Hepatocyte (in vitro differentiated cells): ENCODE measurements around the gene MPZL1. TPM values are rescaled to one million over a fixed set of nuclear protein-coding genes. Genes with fewer than 3 reads are reported as not detected.
A peak's percentile ranks its signal among the peaks of the same experiment; 100 is the strongest.
"Not testable (repeated sequence)": the region's sequence is repeated elsewhere in the genome, so short reads cannot be mapped to it uniquely, and the experiment has no call there.

Experiments
- DNase-seq: peaks from one replicate; pipeline ENCODE4 v3.0.0-alpha.2; 2016; ENCODE audit warnings: low spot score
- H2AFZ ChIP-seq: fragments of 200-600 bp; sonication (generic); 2 replicates; pipeline ENCODE4 v1.6.0; 2016; ENCODE audit warnings: antibody characterized with exemption, mild to moderate bottlenecking
- H3K27ac ChIP-seq: fragments of 200-600 bp; sonication (generic); 2 replicates; pipeline ENCODE4 v1.5.1; 2016; ENCODE audit warnings: mild to moderate bottlenecking
- H3K27me3 ChIP-seq: fragments of 200-600 bp; sonication (generic); 2 replicates; pipeline ENCODE4 v1.6.1; 2016
- H3K36me3 ChIP-seq: fragments of 200-600 bp; sonication (generic); replicated peaks from 2 replicates; pipeline ENCODE4 v1.5.1; 2016; ENCODE audit warnings: low read depth; ENCODE audit not compliant: insufficient read depth
- H3K4me1 ChIP-seq: fragments of 200-600 bp; sonication (generic); 2 replicates; pipeline ENCODE4 v1.5.1; 2016; ENCODE audit warnings: mild to moderate bottlenecking, moderate library complexity; ENCODE audit not compliant: insufficient read depth
- H3K4me2 ChIP-seq: fragments of 200-600 bp; sonication (generic); 2 replicates; pipeline ENCODE4 v1.6.0; 2016
- H3K4me3 ChIP-seq: fragments of 200-600 bp; sonication (generic); 2 replicates; pipeline ENCODE4 v1.5.1; 2016; ENCODE audit warnings: mild to moderate bottlenecking
- H3K79me2 ChIP-seq: fragments of 200-600 bp; sonication (generic); 2 replicates; pipeline ENCODE4 v1.6.0; 2017; ENCODE audit warnings: mild to moderate bottlenecking
- H3K9me2 ChIP-seq: fragments of 200-600 bp; sonication (generic); replicated peaks from 2 replicates; pipeline ENCODE4 v1.6.0; 2017; ENCODE audit warnings: mild to moderate bottlenecking; ENCODE audit not compliant: insufficient read depth
- H3K9me3 ChIP-seq: fragments of 200-600 bp; sonication (generic); 2 replicates; pipeline ENCODE4 v1.5.1; 2016; ENCODE audit warnings: low read depth, mild to moderate bottlenecking
- H4K20me1 ChIP-seq: fragments of 200-600 bp; sonication (generic); 2 replicates; pipeline ENCODE4 v1.6.0; 2016; ENCODE audit warnings: mild to moderate bottlenecking; ENCODE audit not compliant: insufficient read depth, poor library complexity, severe bottlenecking
- EZH2 ChIP-seq: fragments of 200-600 bp; sonication (generic); IDR thresholded peaks from 2 replicates; pipeline ENCODE4 v1.6.1; 2016; ENCODE audit warnings: antibody characterized with exemption, mild to moderate bottlenecking, borderline replicate concordance
- EZH2phosphoT487 ChIP-seq: fragments of 200-600 bp; sonication (generic); IDR thresholded peaks from one replicate; pipeline ENCODE4 v1.6.1; 2018; ENCODE audit warnings: antibody characterized with exemption, mild to moderate bottlenecking, low read depth, moderate library complexity; ENCODE audit not compliant: unreplicated experiment, severe bottlenecking
- WGBS: methylation state at CpG from one replicate; pipeline ENCODE4 v1.1.6; 2016; ENCODE audit warnings: low lambda C conversion rate; ENCODE audit errors: missing lambda C conversion rate; 5-methylcytosine and 5-hydroxymethylcytosine counted together
- polyA plus RNA-seq: library from polyadenylated mRNA; unstranded; fragments of >200 nt; fragmentation: Nextera tagmentation; extraction: Ambion mirVana; gene quantifications from 2 replicates; pipeline ENCODE4 v1.2.1, GENCODE V29; 2016
- total RNA-seq: library from RNA; depleted of rRNA; stranded (reverse); fragments of >200 nt; gene quantifications from 2 replicates; pipeline ENCODE4 v1.2.3, GENCODE V29; 2014
- TF ChIP-seq, protein P1 (sequence below): fragments of 200-600 bp; sonication (generic); IDR thresholded peaks from 2 replicates; pipeline ENCODE4 v1.5.1; 2016; ENCODE audit warnings: antibody characterized with exemption, mild to moderate bottlenecking; ENCODE audit not compliant: poor library complexity

Gene MPZL1
- total and polyA plus RNA-seq, 2 experiments from 2014 or later: 176 to 245 TPM

DNA sequence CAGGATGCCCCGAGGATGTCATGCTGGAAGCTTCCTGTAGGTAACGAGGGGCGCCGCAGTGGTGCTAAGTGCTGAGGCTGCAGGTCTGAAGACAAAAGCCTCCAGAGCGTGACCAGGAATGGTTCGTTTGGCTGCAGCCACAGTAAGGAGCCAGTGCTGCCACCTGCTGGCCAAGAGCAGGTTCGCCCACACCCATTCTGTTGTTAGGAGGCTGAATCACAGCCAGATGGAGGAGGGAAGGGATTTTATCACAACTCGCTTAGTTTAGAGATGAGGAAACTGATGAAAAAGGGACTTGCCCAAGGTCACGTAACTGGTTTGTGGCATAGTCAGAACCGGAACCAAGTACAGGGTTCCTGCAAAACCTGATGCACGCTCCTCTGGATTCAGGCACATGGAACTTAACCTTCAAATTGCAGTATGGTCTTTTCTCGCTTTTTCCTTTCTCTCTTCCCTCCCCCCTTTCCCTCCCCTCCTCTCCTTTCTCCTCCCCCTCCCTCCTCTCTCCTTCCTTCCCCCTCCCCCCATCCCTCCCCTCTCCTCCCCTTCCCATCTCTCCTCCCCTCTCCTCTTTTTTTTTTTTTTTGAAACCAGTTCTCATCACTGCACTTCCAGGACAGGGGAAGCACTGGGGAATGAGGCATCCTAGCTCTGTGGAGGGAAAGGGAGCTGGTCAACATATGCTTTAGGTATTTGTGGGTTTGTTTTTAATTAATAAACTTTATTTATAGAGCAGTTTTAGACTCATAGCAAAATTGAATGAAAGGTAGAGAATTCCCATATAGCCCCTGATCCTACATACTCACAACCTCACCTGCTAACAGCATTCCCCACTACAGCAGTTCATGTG, 81.8 kb downstream of the MPZL1 start:
- H3K36me3 ChIP-seq: no peaks in the 10 kb centered on the region
- no peaks in the 10 kb centered on the region for H3K27me3 ChIP-seq
- no peaks in the 10 kb centered on the region for H4K20me1 ChIP-seq
- no peak overlapping the region for H3K27ac ChIP-seq
- TF ChIP-seq EZH2: no peak
- TF ChIP-seq, protein P1, sequence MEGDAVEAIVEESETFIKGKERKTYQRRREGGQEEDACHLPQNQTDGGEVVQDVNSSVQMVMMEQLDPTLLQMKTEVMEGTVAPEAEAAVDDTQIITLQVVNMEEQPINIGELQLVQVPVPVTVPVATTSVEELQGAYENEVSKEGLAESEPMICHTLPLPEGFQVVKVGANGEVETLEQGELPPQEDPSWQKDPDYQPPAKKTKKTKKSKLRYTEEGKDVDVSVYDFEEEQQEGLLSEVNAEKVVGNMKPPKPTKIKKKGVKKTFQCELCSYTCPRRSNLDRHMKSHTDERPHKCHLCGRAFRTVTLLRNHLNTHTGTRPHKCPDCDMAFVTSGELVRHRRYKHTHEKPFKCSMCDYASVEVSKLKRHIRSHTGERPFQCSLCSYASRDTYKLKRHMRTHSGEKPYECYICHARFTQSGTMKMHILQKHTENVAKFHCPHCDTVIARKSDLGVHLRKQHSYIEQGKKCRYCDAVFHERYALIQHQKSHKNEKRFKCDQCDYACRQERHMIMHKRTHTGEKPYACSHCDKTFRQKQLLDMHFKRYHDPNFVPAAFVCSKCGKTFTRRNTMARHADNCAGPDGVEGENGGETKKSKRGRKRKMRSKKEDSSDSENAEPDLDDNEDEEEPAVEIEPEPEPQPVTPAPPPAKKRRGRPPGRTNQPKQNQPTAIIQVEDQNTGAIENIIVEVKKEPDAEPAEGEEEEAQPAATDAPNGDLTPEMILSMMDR: peak; percentile 89
- no peak overlapping the region for H2AFZ ChIP-seq
- H3K4me1 ChIP-seq: peaks cover 31% of the 10 kb centered on the region
- no peaks in the 10 kb centered on the region for H3K9me3 ChIP-seq
- H3K4me3 ChIP-seq: no peak overlapping the region
- peak; percentile 93 for DNase-seq
- H3K4me2 ChIP-seq: no peak overlapping the region
- no peaks in the 10 kb centered on the region for H3K9me2 ChIP-seq
- WGBS: 33% methylated on average over 11 of the region's 12 CpGs
- no peaks in the 10 kb centered on the region for H3K79me2 ChIP-seq

DNA sequence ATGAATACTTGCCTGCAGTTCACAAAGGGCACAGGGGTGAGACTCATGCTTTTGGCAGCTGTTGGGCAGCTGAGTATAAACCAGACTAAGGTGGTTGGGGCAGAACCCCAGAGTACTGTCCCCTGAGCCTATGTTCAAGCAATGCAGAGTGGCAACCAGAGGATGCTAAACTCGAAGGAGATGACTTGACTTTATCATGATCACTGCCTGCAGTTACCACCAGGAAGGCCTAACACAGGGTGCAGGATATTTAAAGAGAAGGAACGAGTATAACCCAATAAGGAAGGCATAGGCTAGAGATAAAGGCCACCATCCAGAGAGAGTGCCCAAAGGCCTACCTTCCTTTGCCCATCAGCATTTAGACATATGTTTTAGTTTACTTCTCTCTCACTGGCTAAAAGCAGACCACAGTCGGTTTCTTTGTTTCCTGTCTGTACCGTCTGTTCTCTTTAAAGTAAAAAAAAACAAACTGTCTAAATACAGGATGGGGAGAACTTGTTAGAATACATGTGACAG, 83.3 kb downstream of the MPZL1 start:
- Histone ChIP-seq H3K4me3 (no peak overlapping the region), H3K4me2 (no peak overlapping the region), H3K36me3 (no peaks in the 10 kb centered on the region), H2AFZ (no peak overlapping the region), H3K27me3 (no peaks in the 10 kb centered on the region), H3K27ac (peak overlapping the region; percentile 52), H3K9me2 (no peaks in the 10 kb centered on the region), H3K4me1 (peaks cover 18% of the 10 kb centered on the region), H3K79me2 (no peaks in the 10 kb centered on the region), H4K20me1 (no peaks in the 10 kb centered on the region), H3K9me3 (no peaks in the 10 kb centered on the region)
- DNase-seq: no peak
- TF ChIP-seq, protein P1: no peak
- TF ChIP-seq EZH2phosphoT487 (no peak), EZH2 (no peak)
- WGBS: 56% methylated on average over 4 of the region's 4 CpGs

DNA sequence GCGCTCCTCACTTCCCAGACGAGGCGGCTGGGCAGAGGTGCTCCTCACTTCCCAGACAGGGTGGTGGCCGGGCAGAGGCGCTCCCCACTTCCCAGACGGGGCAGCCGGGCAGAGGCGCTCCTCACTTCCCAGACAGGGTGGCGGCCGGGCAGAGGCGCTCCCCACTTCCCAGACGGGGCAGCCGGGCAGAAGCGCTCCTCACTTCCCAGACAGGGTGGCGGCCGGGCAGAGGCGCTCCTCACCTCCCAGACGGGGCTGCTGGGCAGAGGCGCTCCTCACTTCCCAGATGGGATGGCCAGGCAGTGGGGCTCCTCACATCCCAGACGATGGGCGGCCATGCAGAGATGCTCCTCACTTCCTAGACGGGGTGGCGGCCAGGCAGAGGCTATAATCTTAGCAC, 84.5 kb downstream of the MPZL1 start:
- DNase-seq, H3K9me2 ChIP-seq, H4K20me1 ChIP-seq, H3K27me3 ChIP-seq, H3K36me3 ChIP-seq, H3K4me2 ChIP-seq, H3K79me2 ChIP-seq, H3K27ac ChIP-seq, H3K9me3 ChIP-seq, H2AFZ ChIP-seq, H3K4me3 ChIP-seq: not testable (repeated sequence)
- 95% methylated on average over 12 of the region's 23 CpGs for WGBS
- peaks cover 14% of the 10 kb centered on the region for H3K4me1 ChIP-seq

DNA sequence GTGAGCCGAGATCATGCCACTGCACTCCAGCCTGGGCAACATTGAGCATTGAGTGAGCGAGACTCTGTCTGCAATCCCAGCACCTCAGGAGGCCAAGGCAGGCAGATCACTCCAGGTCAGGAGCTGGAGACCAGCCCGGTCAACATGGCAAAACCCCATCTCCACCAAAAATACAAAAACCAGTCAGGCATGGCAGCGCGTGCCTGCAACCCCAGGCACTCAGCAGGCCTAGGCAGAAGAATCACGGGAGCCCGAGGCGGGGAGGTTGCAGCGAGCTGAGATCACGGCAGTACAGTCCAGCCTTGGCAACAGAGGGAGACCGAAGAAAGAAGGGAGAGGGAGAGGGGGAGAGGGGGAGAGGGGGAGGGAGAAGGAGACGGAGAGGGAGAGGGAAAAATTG, 84.9 kb downstream of the MPZL1 start:
- not testable (repeated sequence) for H4K20me1 ChIP-seq, H3K9me3 ChIP-seq, H3K36me3 ChIP-seq, H3K9me2 ChIP-seq, H3K79me2 ChIP-seq, H3K27ac ChIP-seq, DNase-seq, H2AFZ ChIP-seq, H3K4me3 ChIP-seq, H3K4me2 ChIP-seq, H3K27me3 ChIP-seq
- WGBS: 98% methylated on average over 11 of the region's 12 CpGs
- peaks cover 14% of the 10 kb centered on the region for H3K4me1 ChIP-seq
